K562 (cell line): ENCODE results near the gene BANK1.

ENCODE experiments used
- BRD4 ChIP-seq: fragments of 200-600 bp; sonication (generic); IDR thresholded peaks from 2 replicates; pipeline ENCODE4 v1.6.1; 2017; ENCODE audit warnings: inconsistent platforms
- EZH2 ChIP-seq: IDR thresholded peaks from 2 replicates; pipeline ENCODE4 v1.6.1; 2012; ENCODE audit warnings: low read depth, mild to moderate bottlenecking, inconsistent platforms, low read length, borderline replicate concordance
- MXI1 ChIP-seq: IDR thresholded peaks from 2 replicates; pipeline ENCODE4 v1.6.1; 2011; ENCODE audit warnings: low read depth, mild to moderate bottlenecking, improper control_type of control experiment, low read length
- NFRKB ChIP-seq: fragments of 450-650 bp; IDR thresholded peaks from 2 replicates; pipeline ENCODE4 v1.6.1; 2016; ENCODE audit warnings: low read depth
- POLR2AphosphoS2 ChIP-seq: IDR thresholded peaks from 2 replicates; pipeline ENCODE4 v1.6.1; 2012; ENCODE audit warnings: low read length, improper control_type of control experiment

- no peak for TF ChIP-seq BRD4
- TF ChIP-seq NFRKB: no peak
- no peak for TF ChIP-seq MXI1
- TF ChIP-seq POLR2AphosphoS2: no peak
- no peak for TF ChIP-seq EZH2
These were observed 121.1 kb downstream of the BANK1 start for GRCh38 chr4:101911616-101912015.
